Measurements from ENCODE around the gene IGFBP2. TPM values are rescaled to one million over a fixed set of nuclear protein-coding genes. Genes with fewer than 3 reads are reported as not detected.

IGFBP2 gene
- total RNA-seq, 1 experiment from 2014 or later, result 363 TPM

DNA sequence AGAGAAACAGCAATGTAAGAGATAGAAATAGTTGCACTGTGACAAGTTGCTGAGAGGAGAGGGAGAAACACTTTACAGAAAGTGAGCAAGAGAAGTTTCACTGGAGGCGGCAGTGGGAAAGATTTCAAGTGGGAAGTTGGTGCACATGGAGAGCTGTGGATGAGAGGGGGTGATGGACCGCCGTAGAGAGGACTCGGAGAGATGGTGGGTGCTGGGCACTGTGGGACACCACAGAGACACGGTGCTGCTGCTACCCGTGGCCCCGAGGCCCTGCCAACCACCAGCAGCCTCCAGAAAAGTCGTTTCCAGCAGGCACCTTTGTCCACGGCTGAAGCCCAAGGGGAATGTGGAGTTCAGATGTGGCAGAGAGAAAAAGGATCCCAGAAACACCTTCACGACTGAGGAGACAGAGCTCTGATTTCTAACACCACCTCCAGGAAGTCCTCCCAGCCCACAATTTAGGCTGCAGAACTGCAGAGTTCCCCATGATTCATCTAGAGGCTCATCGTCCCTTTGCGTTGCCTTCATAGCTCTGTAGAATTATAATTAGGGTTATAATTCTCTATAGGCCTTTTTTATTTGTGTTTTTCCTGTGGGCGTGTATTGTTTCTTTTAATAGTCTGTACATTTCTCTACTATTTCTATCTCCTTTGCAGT, 15.9 kb upstream of the IGFBP2 start:
- Histone ChIP-seq H3K23ac (ENCODE audit: insufficient read length, low read depth, low read length) (no peak overlapping the region), H3K14ac (ENCODE audit: insufficient read depth, low read length) (no peak overlapping the region), H3K18ac (ENCODE audit: insufficient read length, low read depth, low read length) (no peak overlapping the region), H2BK5ac (ENCODE audit: insufficient read length, low read length) (no peak overlapping the region), H2BK120ac (ENCODE audit: low read depth, low read length, poor library complexity, severe bottlenecking) (no peak overlapping the region), H4K5ac (ENCODE audit: insufficient read length, low read depth, low read length) (no peak overlapping the region), H2BK20ac (ENCODE audit: low read depth, low read length, poor library complexity, severe bottlenecking) (no peak overlapping the region), H3K23me2 (ENCODE audit: insufficient read length, low read depth, low read length, poor library complexity, severe bottlenecking) (no peaks in the 10 kb centered on the region), H3K27ac (ENCODE audit: insufficient read length, low read depth, low read length) (no peak overlapping the region), H3K79me2 (ENCODE audit: insufficient read depth, low read length) (no peaks in the 10 kb centered on the region), H3K4me2 (ENCODE audit: insufficient read depth, insufficient read length, low read length) (no peak overlapping the region), H3K27me3 (ENCODE audit: insufficient read depth, low read length) (no peaks in the 10 kb centered on the region), H3T11ph (ENCODE audit: low read length) (no peak overlapping the region), H2BK12ac (ENCODE audit: insufficient read length, low read depth, low read length) (no peak overlapping the region), H3K9ac (ENCODE audit: extremely low read depth, insufficient read length, low read length) (no peak overlapping the region), H2BK15ac (ENCODE audit: low read depth, low read length) (no peak overlapping the region), H3K79me1 (ENCODE audit: insufficient read depth, low read depth, low read length, poor library complexity, severe bottlenecking) (no peaks in the 10 kb centered on the region), H3K4me1 (ENCODE audit: insufficient read depth, low read length) (peaks cover 10% of the 10 kb centered on the region), H3K56ac (ENCODE audit: insufficient read length, low read depth, low read length) (no peak overlapping the region), H4K91ac (ENCODE audit: insufficient read length, low read depth, low read length) (no peak overlapping the region), H3K4ac (ENCODE audit: low read depth, low read length) (no peak overlapping the region), H4K20me1 (ENCODE audit: control insufficient read depth, insufficient read depth, insufficient read length) (no peaks in the 10 kb centered on the region), H2AFZ (ENCODE audit: low read length) (no peak overlapping the region), H4K8ac (replicated peaks; ENCODE audit: insufficient read length, low read depth, low read length) (no peak overlapping the region), H2AK5ac (ENCODE audit: insufficient read length, low read length) (no peak overlapping the region), H3K9me3 (ENCODE audit: control insufficient read depth, low read depth, low read length) (no peaks in the 10 kb centered on the region)
- DNase-seq, result no peak
- peaks cover 0 to 3% (median 0%) of the 10 kb centered on the region in 3 experiments; a peak in 1 of 7 replicates for H3K36me3 Mint-ChIP-seq (ENCODE audit: insufficient read depth in 1 of 3, low read depth in 3 of 3)
- no peaks in the 10 kb centered on the region; a peak in 2 of 5 replicates for H3K9me3 Mint-ChIP-seq
- TF ChIP-seq, protein P1, sequence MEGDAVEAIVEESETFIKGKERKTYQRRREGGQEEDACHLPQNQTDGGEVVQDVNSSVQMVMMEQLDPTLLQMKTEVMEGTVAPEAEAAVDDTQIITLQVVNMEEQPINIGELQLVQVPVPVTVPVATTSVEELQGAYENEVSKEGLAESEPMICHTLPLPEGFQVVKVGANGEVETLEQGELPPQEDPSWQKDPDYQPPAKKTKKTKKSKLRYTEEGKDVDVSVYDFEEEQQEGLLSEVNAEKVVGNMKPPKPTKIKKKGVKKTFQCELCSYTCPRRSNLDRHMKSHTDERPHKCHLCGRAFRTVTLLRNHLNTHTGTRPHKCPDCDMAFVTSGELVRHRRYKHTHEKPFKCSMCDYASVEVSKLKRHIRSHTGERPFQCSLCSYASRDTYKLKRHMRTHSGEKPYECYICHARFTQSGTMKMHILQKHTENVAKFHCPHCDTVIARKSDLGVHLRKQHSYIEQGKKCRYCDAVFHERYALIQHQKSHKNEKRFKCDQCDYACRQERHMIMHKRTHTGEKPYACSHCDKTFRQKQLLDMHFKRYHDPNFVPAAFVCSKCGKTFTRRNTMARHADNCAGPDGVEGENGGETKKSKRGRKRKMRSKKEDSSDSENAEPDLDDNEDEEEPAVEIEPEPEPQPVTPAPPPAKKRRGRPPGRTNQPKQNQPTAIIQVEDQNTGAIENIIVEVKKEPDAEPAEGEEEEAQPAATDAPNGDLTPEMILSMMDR (conservative IDR thresholded peaks at IDR 0.05), result no peak
- WGBS (ENCODE audit: extremely low coverage, insufficient read length, low lambda C conversion rate), result no CpG with 5 or more reads among the region's 13 CpGs
- no peak overlapping the region for H3K4me3 Mint-ChIP-seq
- H3K27ac Mint-ChIP-seq, result no peak overlapping the region; a peak in 1 of 7 replicates
- peaks cover 26 to 39% of the 10 kb centered on the region in 2 experiments for H3K4me1 Mint-ChIP-seq
- peaks cover 2% of the 10 kb centered on the region for H3K27me3 Mint-ChIP-seq (ENCODE audit: low read depth)
